Measurements from ENCODE around the gene TEPSIN.

The TEPSIN gene

GRCh38 chr17:81197409-81197795, 41.5 kb downstream of the TEPSIN start:
- TF ChIP-seq CTCF (conservative IDR thresholded peaks at IDR 0.05; ENCODE audit: low read depth, low read length) = no peak
- no peak overlapping the region for H3K4me3 ChIP-seq (ENCODE audit: low read length)
- DNase-seq (ENCODE audit: low read depth) = no peak

GRCh38 chr17:81196505-81197408, 42.1 kb downstream of the TEPSIN start:
- no peak for DNase-seq (ENCODE audit: low read depth)
- no peak overlapping the region for H3K4me3 ChIP-seq (ENCODE audit: low read length)
- TF ChIP-seq CTCF (conservative IDR thresholded peaks at IDR 0.05; ENCODE audit: low read depth, low read length) = no peak

- no peak overlapping the region for H3K4me3 ChIP-seq (ENCODE audit: low read length)
- TF ChIP-seq CTCF (conservative IDR thresholded peaks at IDR 0.05; ENCODE audit: low read depth, low read length) = no peak
- no peak for DNase-seq (ENCODE audit: low read depth)
These were observed 42.8 kb downstream of the TEPSIN start for GRCh38 chr17:81195941-81196495.

GRCh38 chr17:81194941-81195901, 43.6 kb downstream of the TEPSIN start:
- no peak for DNase-seq (ENCODE audit: low read depth)
- no peak for TF ChIP-seq CTCF (conservative IDR thresholded peaks at IDR 0.05; ENCODE audit: low read depth, low read length)
- no peak overlapping the region for H3K4me3 ChIP-seq (ENCODE audit: low read length)

- TF ChIP-seq CTCF (conservative IDR thresholded peaks at IDR 0.05; ENCODE audit: low read depth, low read length) = no peak
- no peak overlapping the region for H3K4me3 ChIP-seq (ENCODE audit: low read length)
- DNase-seq (ENCODE audit: low read depth) = no peak
These were observed 44.6 kb downstream of the TEPSIN start for GRCh38 chr17:81194225-81194760.

- no peak overlapping the region for H3K4me3 ChIP-seq (ENCODE audit: low read length)
- no peak for TF ChIP-seq CTCF (conservative IDR thresholded peaks at IDR 0.05; ENCODE audit: low read depth, low read length)
- no peak for DNase-seq (ENCODE audit: low read depth)
These were observed 45.2 kb downstream of the TEPSIN start for GRCh38 chr17:81193470-81194224.
